Fibroblast of skin of left quadriceps (primary cell): ENCODE data around the gene CDH8.

ENCODE experiments used
- DNase-seq, 2 experiments: peaks; one replicate each; pipeline ENCODE4 v3.0.0-alpha.2; 2013; ENCODE audit warnings: low read depth in 2 of 2

CDH8 gene

DNA sequence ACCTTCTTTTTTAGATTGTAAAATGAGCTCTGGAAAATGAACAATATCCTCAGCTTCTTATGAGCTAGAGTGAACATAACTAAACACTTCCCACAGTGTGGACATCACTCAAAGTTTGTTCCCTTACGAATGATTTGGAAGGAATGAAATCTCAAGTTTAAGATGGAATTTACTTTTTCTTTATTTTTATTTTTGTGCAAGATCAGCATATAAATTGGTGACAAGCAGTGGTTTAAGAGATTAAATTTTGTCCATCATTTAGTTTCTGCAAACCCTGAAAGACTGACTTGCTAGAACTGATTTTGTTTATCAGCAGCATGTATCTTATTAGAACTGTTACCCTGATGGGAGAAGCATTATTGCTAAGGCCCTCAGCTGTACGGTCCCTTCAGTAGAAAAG is 420.1 kb downstream of the CDH8 start:
- DNase-seq = no peak

DNA sequence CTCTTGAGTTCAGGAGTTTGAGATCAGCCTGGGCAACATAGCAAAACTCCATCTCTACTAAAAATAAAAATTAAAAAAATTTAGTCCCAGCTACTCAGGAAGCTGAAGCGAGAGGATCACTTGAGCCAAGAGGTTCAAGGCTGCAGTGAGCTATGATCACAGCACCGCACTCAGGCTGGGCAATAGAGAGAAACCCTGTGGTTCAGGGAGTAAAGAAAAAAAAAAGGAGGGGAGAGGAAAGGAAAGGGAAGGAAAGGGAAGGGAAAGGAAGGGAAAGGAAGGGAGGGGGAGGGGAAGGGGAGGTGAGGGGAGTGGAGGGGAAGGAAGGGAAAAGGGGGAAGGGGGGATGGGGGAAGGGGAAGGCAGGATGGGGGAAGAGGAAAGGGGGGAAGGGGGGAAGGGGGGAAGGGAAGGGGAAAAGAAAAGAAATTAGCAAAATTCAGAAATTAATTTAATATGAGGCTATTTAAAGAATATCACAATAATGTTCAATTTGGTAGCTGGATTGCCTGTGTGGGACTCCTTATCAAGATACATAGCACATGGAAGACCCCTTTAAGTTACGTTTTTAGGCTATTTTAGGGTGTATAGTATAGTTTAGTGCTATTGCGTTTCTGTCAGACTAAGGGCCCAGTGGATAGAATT is 424.3 kb downstream of the CDH8 start:
- DNase-seq = no peak

- no peak for DNase-seq
Measured at GRCh38 chr16:61606581-61606980, 429.7 kb downstream of the CDH8 start.
